Fibroblast of pulmonary artery (primary cell): ENCODE data around the gene TPRX1.
"Not testable (repeated sequence)": the region's sequence is repeated elsewhere in the genome, so short reads cannot be mapped to it uniquely, and the experiment has no call there.

ENCODE experiments used
- DNase-seq: peaks from one replicate; pipeline ENCODE4 v3.0.0-alpha.2; 2010; ENCODE audit warnings: low read depth
- H3K4me3 ChIP-seq: replicated peaks from 2 replicates; pipeline ENCODE4 v1.5.1; 2011; ENCODE audit warnings: low read depth, mild to moderate bottlenecking, control low read depth, low read length, moderate library complexity
- CTCF ChIP-seq: IDR thresholded peaks from 2 replicates; pipeline ENCODE4 v1.5.1; 2011; ENCODE audit warnings: mild to moderate bottlenecking, control low read depth, low read length, inconsistent platforms; ENCODE audit errors: missing control alignments

The TPRX1 gene

DNA sequence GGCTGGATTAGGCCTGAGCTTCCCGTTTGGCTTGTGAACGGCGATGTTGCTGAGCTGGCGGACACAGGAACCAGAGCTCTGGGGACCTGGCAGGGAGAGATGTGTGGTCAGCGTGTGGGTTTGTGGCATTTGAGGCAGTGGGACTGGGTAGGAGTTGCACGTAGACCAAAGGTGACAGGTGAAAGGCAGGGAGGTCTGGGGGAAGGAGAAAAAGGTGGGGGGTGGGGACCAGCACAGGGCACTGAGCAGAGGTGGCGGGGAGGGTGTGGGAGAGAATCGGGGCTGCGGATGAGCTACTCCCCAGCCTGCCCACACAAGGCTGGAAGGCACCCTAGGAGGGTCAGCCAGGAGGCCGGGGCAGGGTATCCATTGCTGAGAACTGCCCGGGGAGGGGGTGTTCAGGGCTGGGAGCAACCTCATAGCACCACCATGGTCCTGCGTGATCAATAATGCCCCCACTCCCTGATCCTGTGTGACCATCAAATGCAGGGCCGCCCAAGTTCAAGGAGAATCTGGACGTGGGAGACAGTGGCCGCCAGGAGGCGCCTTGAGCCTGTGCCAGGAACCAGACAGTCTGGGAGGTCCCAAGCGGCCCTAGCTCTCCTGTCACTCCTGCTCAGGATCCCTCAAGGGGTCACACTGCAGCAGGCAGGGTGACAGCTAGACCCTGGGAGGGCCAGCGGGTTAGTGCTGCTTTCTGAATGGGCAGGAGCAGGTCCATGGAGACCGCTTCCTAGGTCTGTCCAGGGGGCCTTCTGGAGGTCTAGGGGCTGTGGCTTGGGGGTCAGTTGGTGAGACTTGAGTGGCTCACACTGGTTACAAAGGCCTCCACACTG, 38.6 kb downstream of the TPRX1 start:
- H3K4me3 ChIP-seq = no peak overlapping the region
- TF ChIP-seq CTCF = peak; percentile 84
- peak; percentile 65 for DNase-seq

GRCh38 chr19:47764705-47765104, 39.6 kb downstream of the TPRX1 start:
- not testable (repeated sequence) for DNase-seq, H3K4me3 ChIP-seq

DNA sequence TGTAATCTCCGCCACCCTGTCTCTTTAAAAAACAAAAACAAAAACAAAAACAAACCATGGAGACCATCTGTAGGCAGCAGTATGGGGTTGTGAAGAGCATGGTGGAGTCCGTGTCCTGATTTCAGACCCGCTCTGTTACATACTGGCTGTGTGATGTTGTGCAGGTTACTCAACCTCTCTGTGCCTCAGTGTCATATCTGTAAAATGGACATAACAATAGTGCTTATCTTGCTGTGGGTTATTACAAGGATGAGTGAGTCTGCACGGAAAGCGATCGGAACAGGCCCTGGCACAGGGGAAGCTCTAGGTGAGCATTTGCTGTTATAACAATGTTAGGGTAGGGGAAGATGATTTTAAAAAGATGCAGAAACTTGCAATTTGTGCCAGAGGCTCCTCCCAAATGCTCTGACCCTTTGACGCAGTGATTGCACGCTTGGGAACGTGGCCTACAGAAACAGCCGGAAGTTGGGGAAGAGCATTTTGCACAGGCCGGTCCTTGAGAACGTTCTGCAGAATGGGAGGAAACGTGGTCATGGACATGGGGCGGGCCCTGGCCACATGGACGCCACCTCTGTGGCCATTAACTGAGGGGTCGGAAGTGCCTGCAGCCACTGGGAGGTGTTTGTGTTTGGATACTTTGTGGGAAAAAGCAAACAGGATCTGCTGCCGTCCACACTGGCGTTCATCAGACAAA, 41.6 kb downstream of the TPRX1 start:
- peak; percentile 44 for DNase-seq
- H3K4me3 ChIP-seq = no peak overlapping the region
- TF ChIP-seq CTCF = no peak

DNA sequence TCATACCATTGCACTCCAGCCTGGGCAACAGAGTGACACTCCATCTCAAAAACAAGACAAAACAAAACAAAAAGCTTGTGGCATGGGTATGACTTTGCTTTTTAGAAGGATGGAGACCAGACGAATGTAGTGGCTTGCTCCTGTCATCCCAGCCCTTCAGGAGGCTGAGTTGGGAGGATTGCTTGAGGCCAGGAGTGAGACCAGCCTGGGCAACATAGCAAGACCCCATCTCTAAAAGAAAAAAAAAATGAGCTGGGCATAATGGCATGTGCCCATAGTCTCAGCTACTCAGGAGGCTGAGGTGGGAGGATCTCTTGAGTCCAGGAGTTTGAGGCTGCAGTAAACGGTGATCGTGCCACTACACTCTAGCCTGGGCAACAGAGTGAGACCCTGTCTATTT, 42.2 kb downstream of the TPRX1 start:
- TF ChIP-seq CTCF = no peak
- no peak for DNase-seq
- H3K4me3 ChIP-seq = no peak overlapping the region

- DNase-seq = no peak
- no peak overlapping the region for H3K4me3 ChIP-seq
- TF ChIP-seq CTCF = no peak
Observed at GRCh38 chr19:47761566-47761965, 42.8 kb downstream of the TPRX1 start.

DNA sequence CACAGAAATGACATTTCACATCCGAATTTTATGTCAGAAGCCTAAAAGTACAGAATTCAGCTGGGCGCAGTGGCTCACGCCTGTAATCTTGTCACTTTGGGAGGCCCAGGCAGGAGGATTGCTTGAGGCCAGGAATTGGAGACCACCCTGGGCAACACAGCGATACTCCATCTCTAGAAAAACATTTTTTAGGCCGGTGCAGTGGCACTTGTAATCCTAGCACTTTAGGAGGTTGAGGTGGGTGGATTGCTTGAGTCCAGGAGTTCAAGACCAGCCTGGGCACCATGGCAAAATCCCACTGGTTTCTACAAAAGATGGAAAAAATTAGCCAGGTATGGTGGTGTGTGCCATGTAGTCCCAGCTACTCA, 43.7 kb downstream of the TPRX1 start:
- no peak overlapping the region for H3K4me3 ChIP-seq
- TF ChIP-seq CTCF = no peak
- no peak for DNase-seq

GRCh38 chr19:47758443-47758804, 45.9 kb downstream of the TPRX1 start:
- TF ChIP-seq CTCF = no peak
- H3K4me3 ChIP-seq = no peak overlapping the region
- DNase-seq = no peak
